SK-N-SH treated with all-trans-retinoic acid at 6 μM for 48 hours (cell line): ENCODE data around the gene RER1.

Source experiments
- BACH2 ChIP-seq: fragments of 250-450 bp; sonication (Bioruptor Pico); IDR thresholded peaks from 2 replicates; pipeline ENCODE4 v1.9.0; 2021; ENCODE audit warnings: mild to moderate bottlenecking, borderline replicate concordance
- CSDC2 ChIP-seq: fragments of 250-450 bp; sonication (Bioruptor Pico); IDR thresholded peaks from 2 replicates; pipeline ENCODE4 v1.5.0; 2020; ENCODE audit warnings: mild to moderate bottlenecking, moderate library complexity
- ESRRG ChIP-seq: fragments of 250-450 bp; sonication (Bioruptor Pico); IDR thresholded peaks from 2 replicates; pipeline ENCODE4 v1.6.1; 2021; ENCODE audit warnings: mild to moderate bottlenecking
- GLIS3 ChIP-seq: fragments of 250-450 bp; sonication (Bioruptor Pico); IDR thresholded peaks from 2 replicates; pipeline ENCODE4 v1.5.0; 2020; ENCODE audit warnings: mild to moderate bottlenecking, moderate library complexity
- ISL1 ChIP-seq: fragments of 250-450 bp; sonication (Bioruptor Pico); IDR thresholded peaks from 2 replicates; pipeline ENCODE4 v2.1.2; 2022; ENCODE audit warnings: mild to moderate bottlenecking, moderate library complexity
- POU6F1 ChIP-seq: fragments of 250-450 bp; sonication (Bioruptor Pico); IDR thresholded peaks from 2 replicates; pipeline ENCODE4 v1.8.0; 2021; ENCODE audit warnings: low read depth, mild to moderate bottlenecking, moderate library complexity, borderline replicate concordance
- PPARA ChIP-seq: fragments of 250-450 bp; sonication (Bioruptor Pico); IDR thresholded peaks from 2 replicates; pipeline ENCODE4 v1.5.0; 2020; ENCODE audit warnings: mild to moderate bottlenecking, borderline replicate concordance
- TSHZ2 ChIP-seq: fragments of 250-450 bp; sonication (Bioruptor Pico); IDR thresholded peaks from 2 replicates; pipeline ENCODE4 v1.5.0; 2020; ENCODE audit warnings: mild to moderate bottlenecking, moderate library complexity
- ZFP3 ChIP-seq: fragments of 250-450 bp; sonication (Bioruptor Pico); IDR thresholded peaks from 2 replicates; pipeline ENCODE4 v1.5.0; 2020; ENCODE audit warnings: mild to moderate bottlenecking, moderate library complexity
- ZFP30 ChIP-seq: fragments of 450-650 bp; formaldehyde crosslinking; IDR thresholded peaks from 2 replicates; pipeline ENCODE4 v1.5.0; 2022; ENCODE audit warnings: mild to moderate bottlenecking, moderate library complexity
- ZNF565 ChIP-seq: fragments of 450-650 bp; formaldehyde crosslinking; conservative IDR thresholded peaks from 2 replicates; pipeline ENCODE4 v1.5.0; 2020; ENCODE audit warnings: low read depth, mild to moderate bottlenecking, moderate library complexity
- ZNF70 ChIP-seq: fragments of 450-650 bp; formaldehyde crosslinking; IDR thresholded peaks from 2 replicates; pipeline ENCODE4 v1.5.0; 2020; ENCODE audit warnings: mild to moderate bottlenecking, moderate library complexity
- TF ChIP-seq, protein P1 (sequence below): fragments of 250-450 bp; sonication (Bioruptor Pico); IDR thresholded peaks from 2 replicates; pipeline ENCODE4 v1.5.1; 2020; ENCODE audit warnings: low read depth, mild to moderate bottlenecking, moderate library complexity
- TF ChIP-seq, protein P2 (sequence below): fragments of 250-450 bp; sonication (Bioruptor Pico); IDR thresholded peaks from 2 replicates; pipeline ENCODE4 v1.8.0; 2020; ENCODE audit warnings: mild to moderate bottlenecking, moderate library complexity, borderline replicate concordance

GRCh38 chr1:2354511-2355372, 36.9 kb upstream of the RER1 start:
- TF ChIP-seq ZFP30 (CRISPR knock-in tag) (no peak), ZNF70 (CRISPR knock-in tag) (no peak), ZFP3 (CRISPR knock-in tag) (no peak), TSHZ2 (CRISPR knock-in tag) (no peak), GLIS3 (no peak), ISL1 (CRISPR knock-in tag) (no peak), ZNF565 (CRISPR knock-in tag) (no peak), POU6F1 (CRISPR knock-in tag) (no peak), ESRRG (CRISPR knock-in tag) (no peak), BACH2 (no peak), CSDC2 (CRISPR knock-in tag) (no peak), PPARA (CRISPR knock-in tag) (no peak)
- TF ChIP-seq, protein P1, sequence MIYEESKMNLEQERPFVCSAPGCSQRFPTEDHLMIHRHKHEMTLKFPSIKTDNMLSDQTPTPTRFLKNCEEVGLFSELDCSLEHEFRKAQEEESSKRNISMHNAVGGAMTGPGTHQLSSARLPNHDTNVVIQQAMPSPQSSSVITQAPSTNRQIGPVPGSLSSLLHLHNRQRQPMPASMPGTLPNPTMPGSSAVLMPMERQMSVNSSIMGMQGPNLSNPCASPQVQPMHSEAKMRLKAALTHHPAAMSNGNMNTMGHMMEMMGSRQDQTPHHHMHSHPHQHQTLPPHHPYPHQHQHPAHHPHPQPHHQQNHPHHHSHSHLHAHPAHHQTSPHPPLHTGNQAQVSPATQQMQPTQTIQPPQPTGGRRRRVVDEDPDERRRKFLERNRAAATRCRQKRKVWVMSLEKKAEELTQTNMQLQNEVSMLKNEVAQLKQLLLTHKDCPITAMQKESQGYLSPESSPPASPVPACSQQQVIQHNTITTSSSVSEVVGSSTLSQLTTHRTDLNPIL (CRISPR knock-in tag), result no peak
- TF ChIP-seq, protein P2, sequence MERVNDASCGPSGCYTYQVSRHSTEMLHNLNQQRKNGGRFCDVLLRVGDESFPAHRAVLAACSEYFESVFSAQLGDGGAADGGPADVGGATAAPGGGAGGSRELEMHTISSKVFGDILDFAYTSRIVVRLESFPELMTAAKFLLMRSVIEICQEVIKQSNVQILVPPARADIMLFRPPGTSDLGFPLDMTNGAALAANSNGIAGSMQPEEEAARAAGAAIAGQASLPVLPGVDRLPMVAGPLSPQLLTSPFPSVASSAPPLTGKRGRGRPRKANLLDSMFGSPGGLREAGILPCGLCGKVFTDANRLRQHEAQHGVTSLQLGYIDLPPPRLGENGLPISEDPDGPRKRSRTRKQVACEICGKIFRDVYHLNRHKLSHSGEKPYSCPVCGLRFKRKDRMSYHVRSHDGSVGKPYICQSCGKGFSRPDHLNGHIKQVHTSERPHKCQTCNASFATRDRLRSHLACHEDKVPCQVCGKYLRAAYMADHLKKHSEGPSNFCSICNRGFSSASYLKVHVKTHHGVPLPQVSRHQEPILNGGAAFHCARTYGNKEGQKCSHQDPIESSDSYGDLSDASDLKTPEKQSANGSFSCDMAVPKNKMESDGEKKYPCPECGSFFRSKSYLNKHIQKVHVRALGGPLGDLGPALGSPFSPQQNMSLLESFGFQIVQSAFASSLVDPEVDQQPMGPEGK, result no peak
